Ishikawa (cell line): ENCODE results near the gene MYL7.
A peak's percentile ranks its signal among the peaks of the same experiment; 100 is the strongest.

ENCODE experiments used
- CEBPB ChIP-seq: IDR thresholded peaks from 2 replicates; pipeline ENCODE4 v1.6.1; 2012
- CREB1 ChIP-seq: IDR thresholded peaks from 2 replicates; pipeline ENCODE4 v1.6.1; 2012; ENCODE audit warnings: low read depth
- EGR1 ChIP-seq: IDR thresholded peaks from 2 replicates; pipeline ENCODE4 v1.6.1; 2012
- EP300 ChIP-seq: IDR thresholded peaks from 2 replicates; pipeline ENCODE4 v1.6.1; 2012; ENCODE audit warnings: borderline replicate concordance
- FOXM1 ChIP-seq: IDR thresholded peaks from 2 replicates; pipeline ENCODE4 v1.6.1; 2012; ENCODE audit warnings: low read depth, borderline replicate concordance
- NFIC ChIP-seq: IDR thresholded peaks from 2 replicates; pipeline ENCODE4 v1.6.1; 2012
- RAD21 ChIP-seq: IDR thresholded peaks from 2 replicates; pipeline ENCODE4 v1.6.1; 2012; ENCODE audit warnings: low read depth
- REST ChIP-seq: IDR thresholded peaks from 2 replicates; pipeline ENCODE4 v1.6.1; 2012; ENCODE audit warnings: low read depth, mild to moderate bottlenecking
- TAF1 ChIP-seq: IDR thresholded peaks from 2 replicates; pipeline ENCODE4 v1.6.1; 2012; ENCODE audit warnings: low read depth, mild to moderate bottlenecking
- TCF12 ChIP-seq: IDR thresholded peaks from 2 replicates; pipeline ENCODE4 v1.6.1; 2012; ENCODE audit warnings: low read depth
- TEAD4 ChIP-seq: IDR thresholded peaks from 2 replicates; pipeline ENCODE4 v1.6.1; 2012
- USF1 ChIP-seq: IDR thresholded peaks from 2 replicates; pipeline ENCODE4 v1.6.1; 2012
- YY1 ChIP-seq: IDR thresholded peaks from 2 replicates; pipeline ENCODE4 v1.6.1; 2012; ENCODE audit warnings: low read depth
- ZBTB7A ChIP-seq: IDR thresholded peaks from 2 replicates; pipeline ENCODE4 v1.6.1; 2012; ENCODE audit warnings: low read depth
- TF ChIP-seq, protein P1 (sequence below): IDR thresholded peaks from 2 replicates; pipeline ENCODE4 v1.6.1; 2012

MYL7 gene

DNA sequence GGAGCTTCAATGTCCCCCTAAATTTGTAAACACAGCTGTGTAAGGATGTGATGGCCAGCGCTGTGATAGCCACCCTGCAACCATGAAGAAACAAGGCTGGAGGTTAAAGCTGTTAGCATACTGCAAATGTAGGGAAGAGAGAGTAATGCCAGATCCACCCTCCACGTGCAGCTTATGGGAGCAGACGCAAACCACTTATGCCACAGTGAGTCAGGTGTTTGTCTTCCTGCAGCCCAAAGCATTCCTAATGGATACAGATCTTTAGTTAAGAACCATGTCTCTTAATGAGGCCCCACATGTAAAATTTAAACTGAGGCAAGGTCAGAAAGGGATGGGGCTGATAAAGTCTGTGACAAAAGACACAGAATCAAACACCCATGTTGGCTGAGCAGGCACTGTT is 13.6 kb upstream of the MYL7 start:
- TF ChIP-seq, protein P1, sequence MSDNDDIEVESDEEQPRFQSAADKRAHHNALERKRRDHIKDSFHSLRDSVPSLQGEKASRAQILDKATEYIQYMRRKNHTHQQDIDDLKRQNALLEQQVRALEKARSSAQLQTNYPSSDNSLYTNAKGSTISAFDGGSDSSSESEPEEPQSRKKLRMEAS = no peak
- TF ChIP-seq CEBPB = no peak

GRCh38 chr7:44153948-44154335 is 12.8 kb upstream of the MYL7 start:
- TF ChIP-seq RAD21 = no peak
- TF ChIP-seq YY1 = no peak
- no peak for TF ChIP-seq TCF12
- TF ChIP-seq CEBPB = no peak
- TF ChIP-seq EP300 = no peak
- no peak for TF ChIP-seq EGR1
- no peak for TF ChIP-seq TEAD4
- TF ChIP-seq NFIC = no peak
- TF ChIP-seq, protein P1 = no peak
- no peak for TF ChIP-seq ZBTB7A
- TF ChIP-seq CREB1 = no peak
- no peak for TF ChIP-seq TAF1
- no peak for TF ChIP-seq REST
- no peak for TF ChIP-seq USF1
- no peak for TF ChIP-seq FOXM1

DNA sequence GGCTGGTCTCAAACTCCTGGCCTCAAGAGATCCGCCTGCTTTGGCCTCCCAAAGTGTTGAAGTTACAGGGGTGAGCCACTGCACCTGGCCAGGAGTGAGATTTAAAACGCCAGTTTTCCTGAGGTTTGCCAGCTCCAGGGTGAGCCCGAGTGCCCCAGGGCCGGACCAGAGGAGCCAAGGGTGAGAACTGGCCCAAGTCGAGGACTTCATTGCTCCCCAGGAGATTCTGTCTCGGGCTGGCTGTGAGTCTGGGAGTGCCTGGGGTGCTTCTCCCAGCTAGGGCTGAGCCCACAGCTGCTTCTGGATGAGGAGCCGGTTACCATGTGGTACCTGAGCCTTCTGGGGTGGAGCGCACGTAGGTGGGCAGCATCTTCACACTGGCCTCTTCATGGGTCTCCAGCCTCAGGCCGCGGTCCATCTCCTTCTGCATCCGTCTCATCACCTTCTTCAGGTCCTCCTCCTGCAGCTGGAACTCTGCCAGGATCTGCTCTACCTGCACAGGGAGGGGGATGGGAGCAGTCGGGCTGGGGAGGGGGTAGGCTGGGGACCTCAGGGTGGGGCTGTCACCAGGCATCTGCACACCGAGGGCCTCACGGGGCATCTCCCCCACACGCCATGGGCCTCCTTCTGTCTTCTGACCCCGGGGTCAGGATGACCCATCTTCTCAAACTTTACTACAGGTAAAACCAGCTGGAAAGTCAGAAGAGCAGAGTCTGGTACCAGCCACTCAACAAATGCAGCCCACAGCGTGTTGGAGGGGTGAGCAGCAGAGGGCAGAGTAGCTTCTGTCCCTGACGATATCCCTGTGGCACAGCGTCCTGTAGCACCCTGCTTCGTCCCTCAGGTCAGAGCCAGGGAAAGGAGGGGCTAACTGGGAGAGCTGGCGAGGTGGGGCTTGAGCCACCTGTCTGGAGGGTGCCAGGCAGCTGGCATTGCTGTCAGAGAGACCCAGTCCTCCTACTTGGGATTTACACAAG is 12.1 kb upstream of the MYL7 start:
- no peak for TF ChIP-seq ZBTB7A
- TF ChIP-seq RAD21 = peak; percentile 21; the same call in 1 of the 2 replicates

GRCh38 chr7:44151956-44152355 is 10.8 kb upstream of the MYL7 start:
- TF ChIP-seq REST (no peak), CEBPB (no peak), YY1 (no peak), USF1 (no peak), FOXM1 (no peak), NFIC (no peak), ZBTB7A (no peak), RAD21 (no peak)
- TF ChIP-seq, protein P1 = no peak

GRCh38 chr7:44150966-44151941 is 10.1 kb upstream of the MYL7 start:
- TF ChIP-seq CEBPB (no peak), FOXM1 (no peak), YY1 (no peak), TCF12 (no peak), EGR1 (no peak), NFIC (no peak), REST (no peak), CREB1 (no peak), ZBTB7A (no peak), USF1 (no peak), EP300 (no peak)
- TF ChIP-seq, protein P1 = no peak
